ENCODE results near the gene NUS1. TPM values are rescaled to one million over a fixed set of nuclear protein-coding genes. Genes with fewer than 3 reads are reported as not detected.
"Not testable (repeated sequence)": the region's sequence is repeated elsewhere in the genome, so short reads cannot be mapped to it uniquely, and the experiment has no call there.

NUS1 gene
- total RNA-seq, 1 donor from 2014 or later, result 33.8 TPM

DNA sequence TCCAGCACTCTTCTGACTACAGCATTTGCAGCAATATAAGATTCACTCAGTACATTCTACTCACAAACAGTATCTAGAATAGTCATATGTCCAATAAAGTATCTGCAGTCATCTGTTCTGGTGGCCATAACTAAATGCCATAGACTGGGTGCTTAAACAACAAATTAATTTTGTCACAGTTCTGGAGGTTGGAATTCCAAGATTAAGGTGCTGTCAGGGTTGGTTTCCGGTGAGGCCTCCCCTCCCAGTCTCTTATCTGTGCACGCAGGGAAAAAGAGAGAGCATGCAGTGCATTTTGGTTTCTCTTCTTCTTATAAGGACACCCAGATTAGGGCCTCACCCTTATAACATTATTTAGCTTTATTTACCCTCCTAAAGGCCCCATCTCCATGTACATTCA is 21.3 kb upstream of the NUS1 start:
- Histone ChIP-seq H3K27me3 (ENCODE audit: control insufficient read depth, insufficient read depth, low read length) (no peaks in the 10 kb centered on the region), H3K4me3 (ENCODE audit: low read depth, low read length) (no peak overlapping the region), H3K36me3 (ENCODE audit: control insufficient read depth, insufficient read depth, low read length) (no peaks in the 10 kb centered on the region)
- no peak for DNase-seq (ENCODE audit: low read depth)
- no peak for TF ChIP-seq CTCF (IDR thresholded peaks at IDR 0.05; ENCODE audit: insufficient read depth, low read length, poor library complexity, severe bottlenecking)

DNA sequence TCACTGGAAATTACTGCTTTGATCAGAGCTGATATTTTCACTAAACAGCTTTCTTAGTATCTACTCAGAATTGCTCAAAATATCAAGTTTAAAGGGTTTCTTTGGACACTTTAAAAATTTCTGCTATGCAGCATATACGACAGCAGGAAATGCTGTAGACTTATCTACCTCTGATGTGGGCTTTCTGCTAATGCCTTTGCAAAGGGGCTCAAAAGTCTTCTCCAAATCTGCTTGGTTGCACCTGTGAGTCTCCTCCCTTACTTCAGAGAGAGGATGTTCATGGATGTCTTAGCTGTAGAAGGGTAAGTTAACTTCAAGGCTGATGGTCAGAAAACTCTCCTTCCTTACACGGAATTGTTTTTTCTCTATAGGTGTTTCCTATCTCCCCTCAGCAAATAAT is 19.9 kb upstream of the NUS1 start:
- Histone ChIP-seq H3K36me3 (ENCODE audit: control insufficient read depth, insufficient read depth, low read length) (no peaks in the 10 kb centered on the region), H3K4me3 (ENCODE audit: low read depth, low read length) (no peak overlapping the region), H3K27me3 (ENCODE audit: control insufficient read depth, insufficient read depth, low read length) (no peaks in the 10 kb centered on the region)
- no peak for DNase-seq (ENCODE audit: low read depth)
- TF ChIP-seq CTCF (IDR thresholded peaks at IDR 0.05; ENCODE audit: insufficient read depth, low read length, poor library complexity, severe bottlenecking), result no peak

DNA sequence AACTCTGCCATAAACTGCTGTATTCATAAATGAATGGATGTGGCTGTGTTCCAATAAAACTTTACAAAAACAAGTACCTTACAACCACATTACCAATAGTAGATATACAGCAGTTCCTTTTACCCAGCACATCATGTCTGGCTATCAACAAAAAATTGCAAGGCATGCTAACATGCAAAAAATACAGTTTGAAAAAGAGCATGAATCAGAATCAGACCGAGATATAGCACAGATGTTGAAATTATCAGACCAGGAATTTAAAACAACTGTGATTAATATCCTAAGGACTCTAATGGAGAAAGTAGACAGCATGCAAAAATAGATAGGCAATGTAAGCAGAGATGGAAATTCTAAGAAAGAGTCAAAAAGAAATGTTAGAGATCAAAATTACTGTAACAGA is 8.4 kb upstream of the NUS1 start:
- Histone ChIP-seq H3K4me3 (ENCODE audit: low read depth, low read length) (no peak overlapping the region), H3K36me3 (ENCODE audit: control insufficient read depth, insufficient read depth, low read length) (no peaks in the 10 kb centered on the region), H3K27me3 (ENCODE audit: control insufficient read depth, insufficient read depth, low read length) (no peaks in the 10 kb centered on the region)
- TF ChIP-seq CTCF (IDR thresholded peaks at IDR 0.05; ENCODE audit: insufficient read depth, low read length, poor library complexity, severe bottlenecking), result no peak
- DNase-seq (ENCODE audit: low read depth), result no peak

DNA sequence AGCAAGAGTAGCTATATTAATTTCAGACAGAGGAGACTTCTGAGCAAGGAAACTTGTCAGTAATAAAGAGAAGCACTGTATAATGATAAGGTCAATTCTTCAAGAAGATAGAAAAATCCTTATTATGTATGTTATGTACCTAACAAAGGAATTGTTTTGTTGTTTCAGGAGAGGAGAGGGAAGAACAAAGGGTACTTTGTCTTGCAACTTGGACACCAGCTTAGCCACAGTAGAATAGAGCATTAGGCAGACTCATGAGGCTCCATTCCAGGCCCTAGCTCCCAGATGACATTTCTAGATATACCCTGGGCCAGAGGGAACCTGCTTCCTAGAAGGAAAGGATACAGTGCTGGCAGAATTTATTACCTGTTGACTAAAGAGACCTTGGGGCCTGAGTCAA is 6.5 kb upstream of the NUS1 start:
- Histone ChIP-seq H3K27me3 (ENCODE audit: control insufficient read depth, insufficient read depth, low read length) (no peaks in the 10 kb centered on the region), H3K4me3 (ENCODE audit: low read depth, low read length) (no peak overlapping the region), H3K36me3 (ENCODE audit: control insufficient read depth, insufficient read depth, low read length) (no peaks in the 10 kb centered on the region)
- DNase-seq (ENCODE audit: low read depth), result no peak
- no peak for TF ChIP-seq CTCF (IDR thresholded peaks at IDR 0.05; ENCODE audit: insufficient read depth, low read length, poor library complexity, severe bottlenecking)

DNA sequence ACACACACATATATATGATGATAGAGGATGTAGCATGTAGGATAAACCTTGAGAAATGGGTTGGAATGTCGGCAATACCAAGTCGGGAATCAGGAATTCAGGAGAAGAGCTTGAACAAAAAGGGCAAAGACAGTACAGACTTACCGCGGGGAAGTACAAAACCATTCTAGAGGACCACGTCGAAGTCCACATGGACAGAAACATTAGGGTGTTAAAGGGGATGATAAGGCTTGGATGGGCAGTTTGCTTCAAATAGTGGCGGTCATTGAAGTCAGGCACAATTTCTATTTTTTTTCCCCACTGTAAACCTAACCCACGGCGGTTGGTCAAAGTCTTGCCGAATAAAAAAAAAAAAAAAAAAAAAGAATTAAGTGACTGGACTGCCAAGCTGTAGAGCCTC is 766 bp upstream of the NUS1 start:
- TF ChIP-seq CTCF (IDR thresholded peaks at IDR 0.05; ENCODE audit: insufficient read depth, low read length, poor library complexity, severe bottlenecking), result no peak
- H3K36me3 ChIP-seq (ENCODE audit: control insufficient read depth, insufficient read depth, low read length), result peaks cover 1% of the 10 kb centered on the region

GRCh38 chr6:117675658-117676301 is 511 bp downstream of the NUS1 start:
- not testable (repeated sequence) for H3K27me3 ChIP-seq (ENCODE audit: control insufficient read depth, insufficient read depth, low read length); H3K36me3 ChIP-seq (ENCODE audit: control insufficient read depth, insufficient read depth, low read length); DNase-seq (ENCODE audit: low read depth)
- peak overlapping the region; percentile 72 for H3K4me3 ChIP-seq (ENCODE audit: low read depth, low read length)

More for the DNA sequence above, 766 bp upstream of the NUS1 start:
- Histone ChIP-seq H3K27me3 (ENCODE audit: control insufficient read depth, insufficient read depth, low read length) (no peaks in the 10 kb centered on the region), H3K4me3 (ENCODE audit: low read depth, low read length) (peak overlapping the region; percentile 72)
- no peak for DNase-seq (ENCODE audit: low read depth)
